Activated naive CD4-positive, alpha-beta T cell treated with anti-CD3 and anti-CD28 coated beads, Interleukin-2, amount 50 U/mL, for 72 hours (primary cell): Measurements from ENCODE around the gene ARHGAP12. TPM values are rescaled to one million over a fixed set of nuclear protein-coding genes. Genes with fewer than 3 reads are reported as not detected.

Source experiments
- ATAC-seq, 2 donors: fragments of 150-1000 bp; cut with Tn5 transposase; 2 replicates each; pipeline ENCODE4 v1.10.0; 2021; ENCODE audit warnings: mild to moderate bottlenecking in 2 of 2, moderate library complexity in 2 of 2
- DNase-seq, 2 donors: peaks; one replicate each; pipeline ENCODE4 v3.0.0; 2021 to 2022; ENCODE audit warnings: low spot score in 2 of 2
- H3K27ac Mint-ChIP-seq, 2 donors: one replicate each; pipeline ENCODE4 v1.8.0; 2022; ENCODE audit warnings: mild to moderate bottlenecking in 2 of 2, mixed read lengths in 2 of 2
- H3K36me3 Mint-ChIP-seq, 2 donors: one replicate each; pipeline ENCODE4 v1.8.0; 2022; ENCODE audit warnings: mixed read lengths in 2 of 2
- H3K9me3 Mint-ChIP-seq, 2 donors: one replicate each; pipeline ENCODE4 v1.8.0; 2022; ENCODE audit warnings: mixed read lengths in 2 of 2
- total RNA-seq, 2 donors: library from RNA; stranded (reverse); gene quantifications; one replicate each; pipeline ENCODE4 v1.2.3, GENCODE V29; 2022

The ARHGAP12 gene
- total RNA-seq, 2 donors from 2014 or later: 4.8 to 6.4 TPM

DNA sequence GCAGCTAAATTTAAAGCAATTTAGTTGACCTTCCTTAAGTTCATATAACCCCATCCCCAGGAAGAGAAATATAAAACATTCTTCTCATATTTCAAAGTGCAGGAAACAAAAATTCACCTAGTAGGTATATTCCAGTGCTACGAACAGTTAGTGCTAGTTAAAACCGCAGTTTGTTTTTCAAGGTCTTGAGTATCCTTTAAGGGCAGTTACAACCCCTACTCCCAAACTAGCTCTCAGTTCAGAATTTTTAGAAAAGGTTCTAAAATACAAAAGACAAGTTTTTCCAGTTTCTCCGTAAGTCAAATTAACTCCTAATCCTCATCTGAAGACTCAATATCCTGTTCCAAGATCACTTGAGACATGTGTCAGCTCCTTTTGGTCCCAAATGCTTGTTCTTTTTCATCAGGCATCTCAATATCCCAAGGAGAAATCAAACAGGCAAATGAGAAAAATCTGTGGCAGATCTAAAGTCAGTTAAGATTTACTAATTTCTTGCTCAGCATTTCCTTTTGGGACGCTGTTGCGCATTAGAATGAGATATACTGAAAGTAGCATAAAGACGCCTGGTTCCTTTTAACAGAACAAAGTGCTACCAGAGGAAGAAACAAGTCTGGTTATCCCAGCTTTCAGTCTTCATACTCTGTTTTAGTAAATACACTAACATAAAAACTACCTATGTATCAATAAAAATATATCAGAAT is 51.8 kb downstream of the ARHGAP12 start:
- peak in 1 of 2 donors; percentile 70 for ATAC-seq
- Mint-ChIP-seq H3K9me3 (no peaks in the 10 kb centered on the region), H3K36me3 (no peaks in the 10 kb centered on the region), H3K27ac (no peak overlapping the region)
- DNase-seq: no peak

DNA sequence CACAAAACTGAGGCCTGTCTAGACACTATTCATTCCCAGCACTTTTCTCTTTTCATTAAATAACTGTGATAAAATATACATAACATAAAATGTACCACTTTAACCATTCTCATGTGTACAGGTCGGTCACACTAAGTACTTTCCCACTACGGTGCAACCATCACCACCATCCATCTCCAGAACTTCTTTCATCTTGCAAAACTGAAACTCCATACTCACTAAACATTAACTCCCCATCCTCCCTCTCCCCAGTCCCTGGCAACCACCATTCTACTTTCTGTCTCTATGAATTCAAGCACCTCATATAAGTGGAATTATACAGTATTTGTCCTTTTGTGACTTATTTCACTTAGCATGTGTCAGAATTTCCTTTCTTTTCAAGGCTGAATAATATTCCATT is 53.0 kb downstream of the ARHGAP12 start:
- DNase-seq (no peak), ATAC-seq (peak; percentile 78 to 82)
- Mint-ChIP-seq H3K9me3 (no peaks in the 10 kb centered on the region), H3K27ac (no peak overlapping the region), H3K36me3 (no peaks in the 10 kb centered on the region)

DNA sequence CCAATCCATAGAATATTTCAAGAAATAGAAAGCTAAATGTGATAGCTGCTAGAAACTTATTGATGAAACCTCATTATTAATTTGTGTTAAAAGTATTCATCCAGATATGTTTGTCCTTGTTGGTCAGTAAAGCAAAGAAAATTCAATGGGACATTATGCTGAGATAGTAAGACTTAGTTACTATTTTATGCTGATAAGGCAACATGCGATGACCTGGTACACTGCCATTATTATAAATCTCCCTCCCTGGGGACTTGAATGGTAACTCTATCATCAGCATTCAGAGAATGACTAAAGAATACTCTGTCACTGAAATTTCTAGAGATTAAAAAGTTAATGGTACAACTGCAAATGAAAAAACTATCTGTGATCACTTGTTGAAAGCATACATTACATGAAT is 54.9 kb downstream of the ARHGAP12 start:
- H3K36me3 Mint-ChIP-seq: no peaks in the 10 kb centered on the region
- H3K9me3 Mint-ChIP-seq: no peaks in the 10 kb centered on the region
- ATAC-seq (no peak), DNase-seq (no peak)
- no peak overlapping the region for H3K27ac Mint-ChIP-seq

DNA sequence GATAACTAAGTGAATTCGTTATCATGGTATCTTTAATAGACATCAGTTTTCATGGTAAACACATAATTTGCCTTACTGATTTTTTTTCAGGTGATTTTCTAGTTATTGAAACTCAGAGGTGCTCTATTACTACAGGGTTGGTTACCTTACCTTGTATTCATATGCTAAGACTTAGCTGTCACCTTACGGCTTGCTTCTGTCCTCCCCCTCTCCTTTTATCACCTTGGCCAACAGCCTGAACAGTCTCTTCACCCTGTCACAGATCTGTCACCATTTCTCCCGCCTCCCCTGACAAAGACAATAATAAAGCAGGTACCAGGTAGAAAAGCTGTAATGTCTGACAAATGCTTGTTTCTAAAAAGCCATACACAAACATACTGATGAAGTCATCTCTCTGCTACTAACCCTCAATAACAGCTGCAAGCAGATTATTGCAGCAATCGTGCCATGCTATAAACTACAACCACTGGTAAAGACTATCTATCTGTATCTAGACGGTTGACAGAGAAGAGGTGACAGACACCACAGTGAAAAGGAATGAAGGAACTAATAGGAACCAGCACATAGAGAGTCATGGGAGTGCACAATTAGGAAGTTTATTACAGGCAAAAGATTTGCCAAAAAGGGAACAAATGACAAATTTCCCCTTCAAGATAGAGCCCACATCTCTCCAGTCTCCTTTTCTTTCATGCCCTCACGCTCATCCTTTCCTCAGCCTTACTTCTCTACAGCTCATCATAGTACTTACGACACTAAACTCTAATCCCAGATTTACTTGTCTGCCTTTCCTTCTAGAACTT is 57.2 kb downstream of the ARHGAP12 start:
- Mint-ChIP-seq H3K36me3 (no peaks in the 10 kb centered on the region), H3K27ac (no peak overlapping the region), H3K9me3 (no peaks in the 10 kb centered on the region)
- ATAC-seq (no peak), DNase-seq (no peak)

DNA sequence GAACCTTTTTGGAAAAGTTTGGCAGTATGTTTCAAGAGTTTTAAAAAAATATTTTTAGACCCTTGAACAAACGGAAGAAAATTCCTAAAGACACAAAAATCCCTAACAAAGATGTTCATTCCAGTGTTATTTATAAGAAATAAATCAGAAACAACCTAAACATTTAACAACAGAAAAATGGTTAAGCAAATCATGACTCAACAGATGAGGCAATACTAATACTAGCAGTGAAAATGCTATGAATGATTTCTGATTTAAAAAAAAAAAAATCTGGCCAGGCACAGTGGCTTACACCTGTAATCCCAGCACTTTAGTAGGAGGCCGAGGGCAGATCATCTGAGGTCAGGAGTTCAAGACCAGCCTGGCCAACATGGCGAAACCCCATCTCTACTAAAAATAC is 61.0 kb downstream of the ARHGAP12 start:
- no peak for DNase-seq
- H3K36me3 Mint-ChIP-seq: no peaks in the 10 kb centered on the region
- H3K9me3 Mint-ChIP-seq: no peaks in the 10 kb centered on the region
- no peak for ATAC-seq
- no peak overlapping the region for H3K27ac Mint-ChIP-seq

DNA sequence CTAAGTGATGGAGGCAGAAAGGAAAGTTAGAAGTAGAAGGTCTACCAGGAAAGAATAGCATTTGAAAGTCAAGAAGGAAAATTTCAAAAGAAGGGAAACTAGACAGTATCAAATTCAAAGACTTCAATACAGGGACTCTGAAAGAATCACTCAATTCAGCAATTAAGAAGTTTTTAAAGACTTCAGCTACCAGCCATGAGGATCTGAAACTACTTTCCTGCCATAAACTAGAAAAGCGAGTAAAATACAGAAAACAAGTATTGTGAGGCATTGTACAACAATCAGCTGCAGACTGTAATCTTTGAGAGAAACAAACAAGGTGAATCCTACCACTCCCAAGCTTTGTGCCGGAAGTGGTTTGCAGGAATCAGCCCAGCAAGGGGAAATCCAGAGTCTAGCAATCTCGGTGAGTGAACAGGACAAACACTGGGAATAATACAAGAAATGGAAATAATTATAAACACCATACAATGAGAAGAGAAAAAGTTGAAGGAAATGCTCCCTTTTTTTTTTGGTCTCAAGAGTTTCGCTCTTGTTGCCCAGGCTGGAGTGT is 62.4 kb downstream of the ARHGAP12 start:
- no peaks in the 10 kb centered on the region for H3K9me3 Mint-ChIP-seq
- H3K27ac Mint-ChIP-seq: no peak overlapping the region
- H3K36me3 Mint-ChIP-seq: no peaks in the 10 kb centered on the region
- no peak for DNase-seq
- no peak for ATAC-seq

DNA sequence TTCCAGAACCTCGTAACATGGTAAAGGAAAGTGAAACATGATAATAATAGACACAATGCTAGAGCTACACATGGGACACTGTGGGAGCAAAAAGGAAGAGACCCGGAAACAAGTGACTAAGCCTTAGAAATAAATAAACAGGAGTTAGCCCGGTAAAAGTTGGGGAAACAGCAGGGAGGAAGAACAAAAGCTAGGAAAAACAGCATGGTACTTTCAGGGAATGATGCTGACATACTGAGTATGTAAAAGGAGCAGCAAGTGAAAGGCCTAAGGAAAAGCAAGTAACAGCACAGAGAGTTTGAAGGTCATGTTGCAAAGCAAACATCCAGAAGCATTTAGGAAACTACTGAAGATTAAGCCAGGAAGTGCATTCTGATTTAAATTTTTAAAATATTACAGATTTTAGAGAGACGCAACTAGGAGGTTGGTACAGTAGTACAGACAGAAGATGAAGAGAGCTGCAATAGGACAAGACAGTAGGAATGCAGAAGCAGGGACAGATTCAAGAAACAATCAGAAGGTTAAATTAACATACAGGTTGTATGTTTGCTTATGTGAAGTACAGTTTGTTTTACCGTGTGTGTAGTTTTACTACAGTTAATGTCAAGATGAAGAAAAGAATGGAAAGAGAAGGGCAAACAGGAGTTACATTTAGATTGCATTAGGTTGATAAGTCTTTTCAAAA is 63.7 kb downstream of the ARHGAP12 start:
- ATAC-seq (no peak), DNase-seq (no peak)
- Mint-ChIP-seq H3K27ac (peak overlapping the region in 1 of 2 donors; percentile 64), H3K36me3 (no peaks in the 10 kb centered on the region), H3K9me3 (no peaks in the 10 kb centered on the region)

DNA sequence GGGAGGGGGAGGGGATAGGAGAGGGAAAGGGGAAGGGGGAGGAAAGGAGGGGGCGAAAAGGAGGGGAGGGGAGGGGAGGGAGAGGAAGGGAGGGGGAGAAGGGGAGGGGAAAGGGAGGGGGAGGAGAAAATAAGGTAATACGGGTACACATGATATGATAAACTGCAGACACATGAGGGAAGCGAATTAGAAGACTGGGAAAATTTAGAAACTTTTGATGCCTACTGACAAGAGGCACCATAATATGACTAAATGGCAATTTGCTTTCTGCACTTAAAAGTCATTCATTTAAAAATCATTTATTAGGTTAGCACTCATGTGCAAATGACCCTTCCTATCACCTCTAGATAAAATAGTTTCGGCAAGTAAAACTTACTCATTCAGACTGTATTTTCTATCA is 73.6 kb downstream of the ARHGAP12 start:
- H3K9me3 Mint-ChIP-seq: no peaks in the 10 kb centered on the region
- no peak overlapping the region for H3K27ac Mint-ChIP-seq
- peaks cover 12 to 14% of the 10 kb centered on the region in 2 donors for H3K36me3 Mint-ChIP-seq
- ATAC-seq (no peak), DNase-seq (no peak)

DNA sequence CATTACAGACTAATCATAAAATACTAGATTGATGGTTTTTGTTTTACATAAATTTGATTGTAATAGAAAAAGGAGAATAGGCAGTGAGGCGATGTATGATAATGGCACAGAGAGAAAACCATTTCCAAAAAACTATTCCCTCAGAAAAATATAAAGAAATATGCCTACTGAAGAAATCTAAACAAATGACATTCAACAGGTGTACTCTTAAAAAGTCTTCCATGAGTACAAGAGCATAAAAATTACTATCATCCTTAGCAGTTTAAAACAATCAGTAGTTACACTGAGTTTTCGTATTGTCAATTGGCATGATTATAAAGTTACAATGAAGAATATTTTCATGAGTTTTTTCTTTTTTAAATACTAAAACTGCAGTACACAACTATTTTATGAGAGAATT is 75.0 kb downstream of the ARHGAP12 start:
- Mint-ChIP-seq H3K27ac (no peak overlapping the region), H3K9me3 (no peaks in the 10 kb centered on the region), H3K36me3 (peaks cover 5 to 7% of the 10 kb centered on the region in 2 donors)
- no peak for ATAC-seq
- DNase-seq: no peak

DNA sequence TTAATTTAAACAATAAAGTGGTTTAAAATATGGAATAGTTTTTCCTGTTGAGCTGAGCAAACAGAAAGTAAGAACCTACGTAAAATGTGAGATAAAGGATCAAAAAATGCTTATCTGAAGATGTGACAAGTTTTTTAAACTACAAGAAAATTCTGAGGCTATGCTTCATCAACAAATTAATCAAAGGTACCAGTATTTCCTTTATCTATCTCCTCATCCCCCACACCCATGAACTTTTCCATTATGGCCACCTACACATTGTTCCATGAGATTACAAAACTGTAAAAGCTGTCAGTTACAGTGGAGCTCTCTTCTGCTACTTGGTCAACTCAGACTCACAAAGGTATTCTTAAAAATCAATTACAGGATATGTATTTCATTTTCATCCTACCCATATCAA is 77.4 kb downstream of the ARHGAP12 start:
- DNase-seq (no peak), ATAC-seq (no peak)
- Mint-ChIP-seq H3K36me3 (peaks cover 0 to 6% of the 10 kb centered on the region in 2 donors), H3K9me3 (no peaks in the 10 kb centered on the region), H3K27ac (peak overlapping the region in 1 of 2 donors; percentile 28)

DNA sequence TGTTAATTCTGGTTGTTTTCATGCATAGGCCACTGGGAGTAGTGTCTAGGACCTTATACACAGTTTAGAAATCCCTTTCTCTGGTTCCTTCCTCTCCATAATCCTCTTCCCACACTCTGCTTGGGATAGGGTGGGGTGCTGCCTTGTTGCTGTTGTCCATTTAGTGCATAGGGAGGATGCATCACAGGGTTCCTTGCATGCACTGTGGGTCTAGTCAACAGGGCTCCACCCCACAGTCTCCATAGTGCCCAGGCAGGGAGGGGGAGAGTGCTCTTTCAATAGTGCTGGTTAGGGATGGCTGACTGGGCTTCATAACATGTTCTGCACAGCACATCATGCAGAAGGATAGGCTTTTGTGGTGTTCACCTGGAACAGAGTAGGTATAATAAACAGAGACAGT is 81.1 kb downstream of the ARHGAP12 start:
- Mint-ChIP-seq H3K27ac (no peak overlapping the region), H3K9me3 (no peaks in the 10 kb centered on the region), H3K36me3 (peaks cover 0 to 6% of the 10 kb centered on the region in 2 donors)
- ATAC-seq (no peak), DNase-seq (no peak)

DNA sequence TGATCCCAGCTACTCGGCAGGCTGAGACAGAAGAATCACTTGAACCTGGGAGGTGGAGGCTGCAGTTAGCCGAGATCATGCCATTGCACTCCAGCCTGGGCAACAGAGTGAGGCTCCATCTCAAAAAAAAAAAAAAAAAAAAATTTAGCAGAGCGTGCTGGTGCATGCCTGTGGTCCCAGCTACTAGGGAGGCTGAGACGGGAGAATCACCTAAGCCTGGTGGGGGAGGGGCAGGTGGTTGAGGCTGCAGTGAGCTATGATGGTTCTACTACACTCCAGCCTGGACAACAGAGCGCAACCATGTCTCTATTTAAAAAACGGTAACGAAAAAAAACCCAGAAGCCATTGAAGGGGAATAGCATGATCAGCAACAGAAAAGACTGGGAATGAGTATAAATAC is 89.9 kb downstream of the ARHGAP12 start:
- DNase-seq (no peak), ATAC-seq (no peak)
- no peaks in the 10 kb centered on the region for H3K36me3 Mint-ChIP-seq
- no peak overlapping the region for H3K27ac Mint-ChIP-seq
- no peaks in the 10 kb centered on the region for H3K9me3 Mint-ChIP-seq

DNA sequence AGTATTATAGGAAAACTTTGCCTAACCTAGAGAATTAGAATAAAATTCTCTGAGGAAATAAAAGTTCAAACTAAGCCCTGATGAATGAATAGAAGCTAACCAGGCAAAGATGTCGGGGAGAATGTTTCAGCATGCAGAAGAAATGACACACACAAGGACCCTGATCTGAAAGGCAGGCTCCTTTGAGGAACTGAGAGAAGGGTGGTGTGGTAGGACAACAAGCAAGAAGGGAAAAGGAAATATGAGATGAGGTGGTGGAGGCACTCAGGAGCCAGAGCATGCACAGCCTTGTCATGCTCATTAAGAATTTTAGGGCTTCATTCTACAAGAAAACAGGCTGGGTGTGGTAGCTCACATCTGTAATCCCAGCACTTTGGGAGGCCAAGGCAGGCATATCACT is 90.6 kb downstream of the ARHGAP12 start:
- DNase-seq: no peak
- H3K9me3 Mint-ChIP-seq: no peaks in the 10 kb centered on the region
- no peaks in the 10 kb centered on the region for H3K36me3 Mint-ChIP-seq
- ATAC-seq: no peak
- peak overlapping the region in 1 of 2 donors; percentile 16 for H3K27ac Mint-ChIP-seq

DNA sequence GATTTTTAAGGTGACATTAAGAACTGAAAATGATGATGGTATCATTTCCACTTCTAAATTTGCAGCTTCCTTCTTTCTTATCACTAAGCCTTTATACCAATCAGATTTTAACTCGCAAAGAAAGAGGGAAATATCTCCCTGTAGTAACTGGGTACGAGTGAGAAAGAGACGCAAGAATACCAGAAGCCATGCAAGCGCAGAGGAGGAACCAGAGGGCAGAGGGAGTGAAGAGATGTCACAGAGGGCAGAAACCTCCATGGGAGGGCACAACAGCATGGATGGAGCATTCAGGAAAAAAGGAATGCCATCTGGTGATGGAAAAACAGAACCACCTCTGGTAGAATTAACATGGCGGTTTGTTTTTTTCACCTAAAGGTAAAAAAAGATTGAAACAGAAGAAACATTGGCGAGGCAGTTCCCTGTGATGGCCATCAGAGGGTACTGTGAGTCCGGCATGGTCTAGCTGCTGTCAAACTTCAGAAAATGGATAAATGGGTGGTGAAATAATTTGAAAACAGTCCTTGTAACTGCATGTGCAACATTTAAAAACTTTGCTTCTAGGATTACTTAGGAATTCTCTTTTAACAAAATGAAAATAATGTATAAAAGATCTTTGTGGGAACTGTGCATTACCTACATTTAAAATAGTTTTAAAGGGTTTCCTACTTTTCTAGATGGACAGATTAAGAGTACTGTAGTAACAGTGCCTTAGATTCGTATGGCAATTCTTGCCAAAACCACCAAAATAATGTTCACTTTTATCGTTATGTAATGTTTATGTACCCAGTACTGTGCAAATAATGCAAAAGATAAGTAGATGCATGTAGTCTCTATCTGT is 91.8 kb downstream of the ARHGAP12 start:
- ATAC-seq: no peak
- Mint-ChIP-seq H3K27ac (no peak overlapping the region), H3K9me3 (no peaks in the 10 kb centered on the region), H3K36me3 (no peaks in the 10 kb centered on the region)
- no peak for DNase-seq

DNA sequence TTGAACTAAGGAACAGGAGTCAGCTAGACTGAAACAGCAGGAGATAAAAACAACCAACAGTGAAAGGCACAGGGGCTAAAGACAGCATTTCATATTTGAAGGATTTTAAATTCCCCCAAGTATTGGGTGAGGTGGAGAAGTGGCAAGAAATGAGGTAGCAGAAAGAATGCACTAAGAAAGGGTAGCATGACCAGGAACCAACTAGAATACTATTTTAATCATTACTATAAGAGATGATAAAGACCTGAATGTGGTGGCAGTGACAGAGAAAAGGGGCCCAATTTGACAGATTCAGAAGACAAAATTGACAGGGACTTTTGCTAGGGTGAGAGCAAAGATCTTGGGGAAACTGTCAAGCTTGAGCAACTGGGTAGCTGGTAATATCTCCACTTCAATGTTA is 94.9 kb downstream of the ARHGAP12 start:
- no peak overlapping the region for H3K27ac Mint-ChIP-seq
- ATAC-seq: no peak
- no peaks in the 10 kb centered on the region for H3K36me3 Mint-ChIP-seq
- no peaks in the 10 kb centered on the region for H3K9me3 Mint-ChIP-seq
- DNase-seq: no peak

DNA sequence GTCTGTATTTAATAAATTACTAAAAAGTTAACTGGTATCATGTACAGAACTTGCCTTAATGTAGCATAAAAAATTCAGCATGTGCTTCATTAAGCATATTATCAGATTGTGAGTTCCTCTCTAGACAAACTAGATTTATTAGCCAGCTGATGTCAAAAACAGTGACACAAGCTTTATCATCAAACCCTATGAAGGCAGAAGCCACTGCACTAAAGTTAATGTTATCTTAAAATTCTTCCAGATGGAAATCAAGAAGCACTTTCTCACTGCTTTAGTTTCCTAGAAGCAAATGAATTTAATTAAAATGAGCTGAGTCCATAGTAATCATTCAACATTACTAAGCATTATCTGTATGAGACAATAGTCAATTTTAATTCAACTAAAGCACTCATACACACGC is 96.4 kb downstream of the ARHGAP12 start:
- DNase-seq: no peak
- Mint-ChIP-seq H3K27ac (no peak overlapping the region), H3K36me3 (no peaks in the 10 kb centered on the region), H3K9me3 (no peaks in the 10 kb centered on the region)
- no peak for ATAC-seq
